Right lobe of liver (tissue), 6 donors: ENCODE results near the gene FOXN1. TPM values are rescaled to one million over a fixed set of nuclear protein-coding genes. Genes with fewer than 3 reads are reported as not detected.

ENCODE experiments used
- ATAC-seq, 4 donors: fragments of 200-7000 bp; cut with Tn5 transposase; one replicate each; pipeline ENCODE4 v1.9.1; 2020; ENCODE audit warnings: mild to moderate bottlenecking in 4 of 4, moderate library complexity in 4 of 4
- DNase-seq, 3 donors: peaks; one replicate each; pipeline ENCODE4 v3.0.0-alpha.2; 2020
- H3K27ac ChIP-seq, 3 donors: fragments of 200-600 bp; one replicate each; pipeline ENCODE4 v1.8.0; 2022
- H3K27me3 ChIP-seq, 2 donors: fragments of 200-600 bp; one replicate each; pipeline ENCODE4 v1.8.0; 2022
- H3K36me3 ChIP-seq, 4 donors: fragments of 200-600 bp; sonication (generic) in 1 of 4; one replicate each; pipeline versions ENCODE4 v1.5.1 to v1.8.0; 2017 to 2022; ENCODE audit warnings: control low read depth in 1 of 4
- H3K4me1 ChIP-seq, 4 donors: fragments of 200-600 bp; sonication (generic) in 1 of 4; one replicate each; pipeline versions ENCODE4 v1.5.1 to v1.8.0; 2017 to 2022; ENCODE audit warnings: control low read depth in 1 of 4
- H3K4me3 ChIP-seq, 3 donors: fragments of 200-600 bp; one replicate each; pipeline ENCODE4 v1.8.0; 2022
- H3K9me3 ChIP-seq, 4 donors: fragments of 200-600 bp; sonication (generic) in 1 of 4; one replicate each; pipeline versions ENCODE4 v1.5.1 to v1.8.0; 2017 to 2022; ENCODE audit warnings: control low read depth in 1 of 4
- POLR2A ChIP-seq: fragments of 450-650 bp; IDR thresholded peaks from one replicate; pipeline ENCODE4 v1.6.1; 2017; ENCODE audit warnings: antibody characterized with exemption, mild to moderate bottlenecking
- WGBS: methylation state at CpG from one replicate; pipeline ENCODE4 v1.1.6; 2018; ENCODE audit warnings: low coverage, low lambda C conversion rate; ENCODE audit not compliant: insufficient coverage; ENCODE audit errors: missing lambda C conversion rate; 5-methylcytosine and 5-hydroxymethylcytosine counted together
- intact Hi-C, 2 donors: fragments of 100-400 bp; cut with DNase I; formaldehyde crosslinking; loops; one replicate each; pipeline versions ENCODE4 v1.11.2 to v1.14.1; 2022
- total RNA-seq, 6 experiments: library from RNA; depleted of rRNA in 2 of 6; stranded (reverse); fragments of >200 nt in 2 of 6; fragmentation: NEBNext Ultra II Directional in 3 of 6; extraction: Animal tissue kit (Norgen Biotek cat#: 25700) in 3 of 6; gene quantifications; one replicate each; pipeline versions ENCODE4 v1.1.0 to v1.2.4, GENCODE V29; 2016 to 2023
- TF ChIP-seq, protein P1 (sequence below), 4 donors: fragments of 200-600 bp in 3 of 4; fragments of 450-650 bp in 1 of 4; IDR thresholded peaks; one replicate each; pipeline versions ENCODE4 v1.5.1 to v1.8.0; 2016 to 2022; ENCODE audit warnings: antibody characterized with exemption in 4 of 4, mild to moderate bottlenecking in 2 of 4
- donor health status: DM: no; HTN: yes; CAD: no.
- donor health status: DM: no; HTN: no; CAD: no.
- donor health status: DM: no; HTN: no; CAD: no.
- donor health status: DM: no; HTN: yes; CAD: no.
- donor health status: DM: no; HTN: yes; CAD: no.

The FOXN1 gene
- total RNA-seq, 6 experiments from 2014 or later = not detected

DNA sequence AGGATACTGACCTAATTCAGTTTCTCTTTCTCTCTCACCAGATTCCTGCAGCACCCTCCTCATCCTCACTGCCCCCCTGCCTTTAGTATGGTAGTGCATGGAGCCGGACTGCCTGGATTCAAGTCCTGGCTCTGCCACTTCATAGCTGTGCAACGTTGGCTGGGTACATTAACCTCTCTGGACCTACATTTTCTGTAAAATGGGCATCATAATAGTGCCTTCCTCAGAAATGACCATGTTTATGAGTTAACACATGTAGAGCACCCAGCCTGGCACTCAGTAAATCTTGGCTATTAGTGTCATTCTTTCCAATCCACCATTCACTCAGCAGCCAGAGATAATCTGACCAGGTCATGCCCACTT lies 39.0 kb downstream of the FOXN1 start:
- intact Hi-C loops = loop anchor here (5.0 kb wide), 2 partner anchors 67 to 72 kb away; partner anchors contain the start of gene RSKR (in 1 of the 2)
- H3K27me3 ChIP-seq = no peaks in the 10 kb centered on the region
- no peaks in the 10 kb centered on the region for H3K36me3 ChIP-seq
- H3K27ac ChIP-seq = no peak overlapping the region
- no peak for TF ChIP-seq POLR2A
- TF ChIP-seq, protein P1, sequence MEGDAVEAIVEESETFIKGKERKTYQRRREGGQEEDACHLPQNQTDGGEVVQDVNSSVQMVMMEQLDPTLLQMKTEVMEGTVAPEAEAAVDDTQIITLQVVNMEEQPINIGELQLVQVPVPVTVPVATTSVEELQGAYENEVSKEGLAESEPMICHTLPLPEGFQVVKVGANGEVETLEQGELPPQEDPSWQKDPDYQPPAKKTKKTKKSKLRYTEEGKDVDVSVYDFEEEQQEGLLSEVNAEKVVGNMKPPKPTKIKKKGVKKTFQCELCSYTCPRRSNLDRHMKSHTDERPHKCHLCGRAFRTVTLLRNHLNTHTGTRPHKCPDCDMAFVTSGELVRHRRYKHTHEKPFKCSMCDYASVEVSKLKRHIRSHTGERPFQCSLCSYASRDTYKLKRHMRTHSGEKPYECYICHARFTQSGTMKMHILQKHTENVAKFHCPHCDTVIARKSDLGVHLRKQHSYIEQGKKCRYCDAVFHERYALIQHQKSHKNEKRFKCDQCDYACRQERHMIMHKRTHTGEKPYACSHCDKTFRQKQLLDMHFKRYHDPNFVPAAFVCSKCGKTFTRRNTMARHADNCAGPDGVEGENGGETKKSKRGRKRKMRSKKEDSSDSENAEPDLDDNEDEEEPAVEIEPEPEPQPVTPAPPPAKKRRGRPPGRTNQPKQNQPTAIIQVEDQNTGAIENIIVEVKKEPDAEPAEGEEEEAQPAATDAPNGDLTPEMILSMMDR (IDR thresholded peaks at IDR 0.05) = no peak
- no peak for DNase-seq
- 80% methylated on average over 2 of the region's 2 CpGs for WGBS
- no peaks in the 10 kb centered on the region for H3K4me1 ChIP-seq
- no peaks in the 10 kb centered on the region for H3K9me3 ChIP-seq
- no peak overlapping the region for H3K4me3 ChIP-seq
- ATAC-seq = no peak

DNA sequence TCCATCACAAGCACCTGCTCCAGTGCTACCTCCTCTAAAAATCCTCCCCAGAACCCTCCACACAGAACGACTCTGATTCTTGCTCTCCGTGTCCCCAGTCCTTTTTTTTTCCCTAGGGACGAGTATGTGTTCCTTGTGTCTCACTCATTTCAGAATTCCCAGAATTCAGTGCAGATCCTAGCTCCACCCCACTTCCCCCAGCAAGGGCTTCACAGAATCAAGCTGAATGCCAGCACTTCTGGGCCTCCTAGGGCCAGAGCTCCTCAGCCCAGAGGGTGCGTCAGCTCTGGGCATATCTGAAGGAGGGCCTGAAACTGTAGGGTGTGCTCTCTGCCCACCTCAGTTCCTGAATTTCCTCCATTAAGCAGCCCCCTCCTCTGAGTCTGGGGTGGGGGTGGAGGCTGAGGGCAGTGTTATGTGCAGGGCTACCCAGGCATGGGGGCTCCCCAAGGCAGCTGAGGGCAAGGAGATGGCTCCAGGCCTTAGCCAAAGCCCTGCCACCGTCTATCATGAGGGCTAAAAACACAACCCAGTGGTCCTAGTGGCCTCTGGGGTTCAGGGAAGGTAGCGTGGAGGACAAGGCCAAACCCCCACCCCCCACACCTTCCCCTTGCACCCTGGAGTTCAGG lies 39.8 kb downstream of the FOXN1 start:
- WGBS = 73% methylated on average over 4 of the region's 6 CpGs
- DNase-seq (no peak), ATAC-seq (no peak)
- intact Hi-C loops = loop anchor here (5.0 kb wide), 2 partner anchors 66 to 71 kb away; partner anchors contain the start of gene RSKR (in 1 of the 2)
- H3K27ac ChIP-seq = no peak overlapping the region
- H3K36me3 ChIP-seq = no peaks in the 10 kb centered on the region
- TF ChIP-seq, protein P1 (IDR thresholded peaks at IDR 0.05) = no peak
- no peak for TF ChIP-seq POLR2A
- H3K27me3 ChIP-seq = no peaks in the 10 kb centered on the region
- no peaks in the 10 kb centered on the region for H3K4me1 ChIP-seq
- H3K4me3 ChIP-seq = no peak overlapping the region
- H3K9me3 ChIP-seq = no peaks in the 10 kb centered on the region

DNA sequence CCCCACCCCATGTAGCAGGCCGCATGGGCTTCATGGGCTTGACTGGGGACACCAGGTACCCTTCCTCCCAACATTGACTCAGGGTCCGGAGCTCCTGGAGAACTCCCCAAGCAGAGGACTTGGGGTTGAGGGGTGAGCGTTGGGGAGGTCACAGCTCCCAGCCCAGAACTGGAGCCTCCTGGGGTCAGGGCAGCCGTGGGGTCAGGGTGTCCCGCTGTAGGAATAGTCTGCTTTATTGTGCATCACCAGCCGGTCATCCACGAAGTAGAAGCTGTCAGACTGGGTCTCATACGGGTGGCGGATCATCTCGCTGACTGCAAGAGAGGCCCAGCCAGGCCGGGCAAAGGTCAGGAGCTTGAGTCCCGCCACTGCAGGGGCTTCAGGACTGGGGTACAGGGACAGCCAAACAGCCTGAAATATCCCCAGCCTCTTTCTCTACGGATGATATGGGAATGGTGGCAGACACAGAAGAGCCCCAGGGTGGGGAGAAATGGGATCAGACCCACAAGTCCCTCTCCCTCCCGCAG lies 41.0 kb downstream of the FOXN1 start:
- no peak overlapping the region for H3K4me3 ChIP-seq
- 57% methylated on average over 2 of the region's 14 CpGs for WGBS
- H3K27ac ChIP-seq = no peak overlapping the region
- no peaks in the 10 kb centered on the region for H3K27me3 ChIP-seq
- no peaks in the 10 kb centered on the region for H3K9me3 ChIP-seq
- no peaks in the 10 kb centered on the region for H3K4me1 ChIP-seq
- ATAC-seq (no peak), DNase-seq (no peak)
- H3K36me3 ChIP-seq = no peaks in the 10 kb centered on the region
- intact Hi-C loops = loop anchor here (5.0 kb wide), 2 partner anchors 65 to 70 kb away; partner anchors contain the start of gene RSKR (in 1 of the 2)
- TF ChIP-seq, protein P1 (IDR thresholded peaks at IDR 0.05) = no peak
- no peak for TF ChIP-seq POLR2A

DNA sequence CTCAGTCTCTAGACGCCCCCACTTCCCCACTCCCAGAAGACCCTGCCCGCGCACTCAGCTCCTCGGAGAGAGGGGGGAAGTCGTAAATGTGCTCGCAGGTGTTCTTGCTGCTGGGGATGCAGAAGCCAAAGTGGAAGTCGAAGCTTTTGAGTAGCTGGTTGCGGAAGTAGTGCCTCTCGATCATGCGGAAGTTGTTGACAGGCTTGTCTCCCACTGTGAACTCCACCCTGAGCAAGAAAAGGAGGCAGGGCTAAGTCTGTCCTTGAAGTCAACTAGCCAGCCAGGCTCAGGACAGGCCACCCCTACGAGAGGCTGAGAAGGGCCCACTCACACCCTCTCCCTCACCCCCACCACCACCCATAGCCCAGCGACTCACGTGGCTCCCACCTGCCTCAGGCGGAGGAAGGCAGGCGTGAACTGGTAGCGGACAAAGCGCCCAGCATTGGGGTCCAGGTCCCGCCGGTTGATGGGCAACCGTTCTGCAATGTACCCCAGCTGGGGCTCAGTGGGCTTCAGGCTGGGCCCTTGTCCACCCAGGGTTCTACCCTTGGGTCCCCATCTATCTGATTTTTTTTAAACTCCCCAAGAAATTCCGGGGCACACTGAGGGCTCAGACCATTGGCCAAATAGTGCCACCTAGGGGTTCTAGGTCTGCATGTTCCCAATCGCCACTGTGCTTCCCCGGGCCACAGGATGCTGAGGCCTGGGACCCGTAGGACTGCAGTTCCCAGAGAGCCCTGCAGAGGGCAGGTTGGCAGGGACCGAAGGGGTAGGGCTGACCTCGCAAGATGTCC lies 41.7 kb downstream of the FOXN1 start:
- intact Hi-C loops = loop anchor here (5.0 kb wide), 2 partner anchors 64 to 69 kb away; partner anchors contain the start of gene RSKR (in 1 of the 2)
- H3K9me3 ChIP-seq = no peaks in the 10 kb centered on the region
- H3K36me3 ChIP-seq = no peaks in the 10 kb centered on the region
- TF ChIP-seq, protein P1 (IDR thresholded peaks at IDR 0.05) = peak; percentile 91 to 96 (median 94)
- TF ChIP-seq POLR2A = no peak
- whole genome bisulfite sequencing = 65% methylated on average over 19 of the region's 26 CpGs
- DNase-seq (peak; percentile 79 to 86 (median 83)), ATAC-seq (peak; percentile 74 to 78 (median 76))
- H3K27ac ChIP-seq = peak overlapping the region in 1 of 3 donors; percentile 29
- no peaks in the 10 kb centered on the region for H3K27me3 ChIP-seq
- no peak overlapping the region for H3K4me3 ChIP-seq
- H3K4me1 ChIP-seq = peaks cover 0 to 3% (median 1%) of the 10 kb centered on the region in 4 donors
